Naive B cell (primary cell): ENCODE results near the gene PSTK. TPM values are rescaled to one million over a fixed set of nuclear protein-coding genes. Genes with fewer than 3 reads are reported as not detected.

Source experiments
- ATAC-seq, 2 donors: fragments of 150-1000 bp; cut with Tn5 transposase; 2 replicates each; pipeline ENCODE4 v1.10.0; 2021; ENCODE audit warnings: low read depth in 2 of 2, mild to moderate bottlenecking in 2 of 2, moderate library complexity in 2 of 2
- DNase-seq: peaks from one replicate; pipeline ENCODE4 v3.0.0; 2022
- H3K27ac Mint-ChIP-seq, 6 donors: one replicate each; pipeline ENCODE4 v1.8.0; 2020 to 2022; ENCODE audit warnings: mild to moderate bottlenecking in 6 of 6, mixed read lengths in 6 of 6, moderate library complexity in 5 of 6, inconsistent platforms in 2 of 6
- H3K27me3 Mint-ChIP-seq, 3 donors: one replicate each; pipeline ENCODE4 v1.8.0; 2021 to 2022; ENCODE audit warnings: mixed read lengths in 3 of 3, mild to moderate bottlenecking in 1 of 3
- H3K36me3 Mint-ChIP-seq, 2 donors: one replicate each; pipeline ENCODE4 v1.8.0; 2020 to 2022; ENCODE audit warnings: mixed read lengths in 2 of 2, inconsistent platforms in 1 of 2, mild to moderate bottlenecking in 1 of 2
- H3K4me1 Mint-ChIP-seq, 3 donors: one replicate each; pipeline ENCODE4 v1.8.0; 2020 to 2022; ENCODE audit warnings: mixed read lengths in 3 of 3, inconsistent platforms in 1 of 3, mild to moderate bottlenecking in 1 of 3, moderate library complexity in 1 of 3
- H3K4me3 Mint-ChIP-seq, 8 donors: one replicate each; pipeline ENCODE4 v1.8.0; 2020 to 2022; ENCODE audit warnings: mild to moderate bottlenecking in 8 of 8, mixed read lengths in 8 of 8, moderate library complexity in 8 of 8, inconsistent platforms in 2 of 8
- H3K9me3 Mint-ChIP-seq, 7 donors: one replicate each; pipeline ENCODE4 v1.8.0; 2020 to 2022; ENCODE audit warnings: mixed read lengths in 7 of 7, mild to moderate bottlenecking in 5 of 7, inconsistent platforms in 2 of 7, moderate library complexity in 1 of 7
- polyA plus RNA-seq, 6 donors: library from polyadenylated mRNA; unstranded; fragments of 300-500 nt; fragmentation: Illumina TruSeq; gene quantifications; one replicate each; pipeline ENCODE4 v1.2.3, GENCODE V29; 2021; ENCODE audit warnings: low read depth in 6 of 6

Gene PSTK
- polyA plus RNA-seq = 1 to 10 TPM; 3.5 to 7.8 (median 6.7) TPM

- Mint-ChIP-seq H3K9me3 (no peaks in the 10 kb centered on the region), H3K27ac (peak within 1 kb of the TSS; percentile 85 to 97 (median 95)), H3K4me1 (peaks cover 10 to 18% (median 16%) of the 10 kb centered on the region in 3 donors), H3K36me3 (peaks cover 0 to 8% of the 10 kb centered on the region in 2 donors), H3K27me3 (peaks cover 0 to 10% (median 3%) of the 10 kb centered on the region in 3 donors), H3K4me3 (peak within 1 kb of the TSS; percentile 85 to 95 (median 92))
- DNase-seq (peak; percentile 91), ATAC-seq (peak; percentile 92 to 93)
Measured at GRCh38 chr10:122980209-122981065, at the start of gene PSTK. TSS of gene PSTK (plus strand) at chr10:122980401. CDS start at chr10:122980480, 79 bp downstream.

GRCh38 chr10:122931088-122931906 lies 48.9 kb upstream of the PSTK start:
- no peaks in the 10 kb centered on the region for H3K4me1 Mint-ChIP-seq
- DNase-seq = no peak
- peak overlapping the region in 2 of 6 donors; percentile 15 to 16 for H3K27ac Mint-ChIP-seq
- H3K36me3 Mint-ChIP-seq = peaks cover 4 to 8% of the 10 kb centered on the region in 2 donors
- no peak overlapping the region for H3K4me3 Mint-ChIP-seq
- ATAC-seq = no peak
- H3K27me3 Mint-ChIP-seq = no peaks in the 10 kb centered on the region
- H3K9me3 Mint-ChIP-seq = no peaks in the 10 kb centered on the region

GRCh38 chr10:122939133-122939855 lies 40.9 kb upstream of the PSTK start:
- no peak for DNase-seq
- H3K27ac Mint-ChIP-seq = peak overlapping the region in 2 of 6 donors; percentile 18 to 33
- H3K4me3 Mint-ChIP-seq = no peak overlapping the region
- H3K9me3 Mint-ChIP-seq = no peaks in the 10 kb centered on the region
- no peaks in the 10 kb centered on the region for H3K27me3 Mint-ChIP-seq
- no peak for ATAC-seq
- H3K4me1 Mint-ChIP-seq = peaks cover 0 to 6% (median 0%) of the 10 kb centered on the region in 3 donors
- peaks cover 6 to 17% of the 10 kb centered on the region in 2 donors for H3K36me3 Mint-ChIP-seq

- Mint-ChIP-seq H3K27ac (no peak overlapping the region), H3K4me1 (peaks cover 0 to 6% (median 0%) of the 10 kb centered on the region in 3 donors), H3K4me3 (no peak overlapping the region), H3K9me3 (no peaks in the 10 kb centered on the region), H3K27me3 (no peaks in the 10 kb centered on the region), H3K36me3 (peaks cover 6 to 17% of the 10 kb centered on the region in 2 donors)
- DNase-seq (no peak), ATAC-seq (no peak)
Measured at GRCh38 chr10:122939856-122940543, 40.2 kb upstream of the PSTK start.

GRCh38 chr10:122949296-122949695 lies 30.9 kb upstream of the PSTK start:
- Mint-ChIP-seq H3K9me3 (peaks cover 0 to 4% (median 3%) of the 10 kb centered on the region in 7 donors), H3K36me3 (peaks cover 20 to 21% of the 10 kb centered on the region in 2 donors), H3K4me1 (peaks cover 17 to 26% (median 17%) of the 10 kb centered on the region in 3 donors), H3K27ac (no peak overlapping the region), H3K4me3 (peak overlapping the region in 1 of 8 donors; percentile 16), H3K27me3 (no peaks in the 10 kb centered on the region)
- DNase-seq (no peak), ATAC-seq (no peak)

GRCh38 chr10:122953902-122954730 lies 26.1 kb upstream of the PSTK start, which contains the start of gene C10orf88:
TSS of gene C10orf88 (minus strand) at chr10:122954227. CDS start at chr10:122954178, 49 bp downstream.
- peaks cover 7% of the 10 kb centered on the region in 2 donors for H3K36me3 Mint-ChIP-seq

GRCh38 chr10:122954731-122955050 lies 25.5 kb upstream of the PSTK start:
- Mint-ChIP-seq H3K4me1 (peaks cover 15 to 28% (median 24%) of the 10 kb centered on the region in 3 donors), H3K27me3 (peaks cover under 1 to 15% (median 6%) of the 10 kb centered on the region in 3 donors), H3K9me3 (peaks cover 0 to 6% (median 4%) of the 10 kb centered on the region in 7 donors), H3K4me3 (peak overlapping the region; percentile 41 to 97 (median 94)), H3K36me3 (peaks cover under 1 to 7% of the 10 kb centered on the region in 2 donors), H3K27ac (peak overlapping the region in 3 of 6 donors; percentile 87 to 95 (median 91))
- DNase-seq (no peak), ATAC-seq (no peak)

More at GRCh38 chr10:122953902-122954730, 26.1 kb upstream of the PSTK start, which contains the start of gene C10orf88:
- ATAC-seq (peak; percentile 95 to 97), DNase-seq (peak; percentile 96)
- Mint-ChIP-seq H3K9me3 (peaks cover 0 to 6% (median 4%) of the 10 kb centered on the region in 7 donors), H3K27ac (peak within 1 kb of the TSS; percentile 76 to 95 (median 88)), H3K4me1 (peaks cover 18 to 28% (median 24%) of the 10 kb centered on the region in 3 donors), H3K27me3 (peaks cover 0 to 15% (median 5%) of the 10 kb centered on the region in 3 donors), H3K4me3 (peak within 1 kb of the TSS; percentile 86 to 97 (median 94))

- Mint-ChIP-seq H3K36me3 (peaks cover 0 to 7% of the 10 kb centered on the region in 2 donors), H3K4me3 (peak overlapping the region in 1 of 8 donors; percentile 41), H3K27ac (no peak overlapping the region), H3K27me3 (peaks cover 8 to 18% (median 15%) of the 10 kb centered on the region in 3 donors), H3K9me3 (peaks cover 0 to 6% (median 4%) of the 10 kb centered on the region in 7 donors), H3K4me1 (peaks cover 12 to 22% (median 22%) of the 10 kb centered on the region in 3 donors)
- no peak for ATAC-seq
- no peak for DNase-seq
Measured at GRCh38 chr10:122955892-122956291, 24.3 kb upstream of the PSTK start.

- peaks cover 12 to 21% (median 20%) of the 10 kb centered on the region in 3 donors for H3K4me1 Mint-ChIP-seq
- DNase-seq = no peak
Measured at GRCh38 chr10:122957474-122957873, 22.7 kb upstream of the PSTK start.

GRCh38 chr10:122962405-122962804 lies 17.8 kb upstream of the PSTK start:
- Mint-ChIP-seq H3K4me1 (no peaks in the 10 kb centered on the region), H3K27me3 (peaks cover 27 to 47% (median 43%) of the 10 kb centered on the region in 3 donors), H3K27ac (no peak overlapping the region), H3K4me3 (no peak overlapping the region), H3K9me3 (peaks cover 10 to 38% (median 22%) of the 10 kb centered on the region in 7 donors), H3K36me3 (peaks cover 17 to 30% of the 10 kb centered on the region in 2 donors)
- no peak for ATAC-seq
- DNase-seq = no peak

More at GRCh38 chr10:122957474-122957873, 22.7 kb upstream of the PSTK start:
- Mint-ChIP-seq H3K27ac (no peak overlapping the region), H3K27me3 (peaks cover 16 to 26% (median 18%) of the 10 kb centered on the region in 3 donors), H3K36me3 (peaks cover 0 to 14% of the 10 kb centered on the region in 2 donors), H3K4me3 (peak overlapping the region in 1 of 8 donors; percentile 34), H3K9me3 (peaks cover 0 to 6% (median 4%) of the 10 kb centered on the region in 7 donors)
- ATAC-seq = no peak

GRCh38 chr10:122966879-122967278 lies 13.3 kb upstream of the PSTK start:
- H3K4me3 Mint-ChIP-seq = no peak overlapping the region
- no peaks in the 10 kb centered on the region for H3K4me1 Mint-ChIP-seq
- H3K36me3 Mint-ChIP-seq = peaks cover 19 to 47% of the 10 kb centered on the region in 2 donors
- peaks cover 23 to 49% (median 44%) of the 10 kb centered on the region in 3 donors for H3K27me3 Mint-ChIP-seq
- no peak overlapping the region for H3K27ac Mint-ChIP-seq
- peaks cover 19 to 59% (median 31%) of the 10 kb centered on the region in 7 donors for H3K9me3 Mint-ChIP-seq
- no peak for DNase-seq
- ATAC-seq = no peak
